NCI-H1694 treated with DMSO at 0.1 percent for 48 hours (cell line): ENCODE results near the gene NCAM1.
"Not testable (repeated sequence)": the region's sequence is repeated elsewhere in the genome, so short reads cannot be mapped to it uniquely, and the experiment has no call there.

ENCODE experiments used
- DNase-seq: peaks from one replicate; lab custom pipeline; 2025; lab: John Stamatoyannopoulos, UW

Gene NCAM1

GRCh38 chr11:112961146-112961668, at the start of gene NCAM1:
TSS of gene NCAM1 (plus strand) at chr11:112961420.
- peak; percentile 61 for DNase-seq

GRCh38 chr11:112922606-112923005, 38.6 kb upstream of the NCAM1 start:
- no peak for DNase-seq

- DNase-seq, result not testable (repeated sequence)
Observed at GRCh38 chr11:112924836-112925235, 36.4 kb upstream of the NCAM1 start.

- DNase-seq, result no peak
Observed at GRCh38 chr11:112925516-112926310, 35.5 kb upstream of the NCAM1 start.

GRCh38 chr11:112928136-112928535, 33.1 kb upstream of the NCAM1 start:
- no peak for DNase-seq

GRCh38 chr11:112929432-112929831, 31.8 kb upstream of the NCAM1 start:
- no peak for DNase-seq

GRCh38 chr11:112931703-112932102, 29.5 kb upstream of the NCAM1 start:
- DNase-seq, result no peak

GRCh38 chr11:112932593-112932992, 28.6 kb upstream of the NCAM1 start:
- DNase-seq, result no peak

- DNase-seq, result no peak
Observed at GRCh38 chr11:112933970-112934369, 27.2 kb upstream of the NCAM1 start.

- no peak for DNase-seq
Observed at GRCh38 chr11:112941104-112941503, 20.1 kb upstream of the NCAM1 start.

- DNase-seq, result no peak
Observed at GRCh38 chr11:112942966-112943643, 18.1 kb upstream of the NCAM1 start.

GRCh38 chr11:112946866-112947265, 14.4 kb upstream of the NCAM1 start:
- DNase-seq, result no peak

GRCh38 chr11:112949781-112950575, 11.2 kb upstream of the NCAM1 start:
- DNase-seq, result no peak

GRCh38 chr11:112958670-112959069, 2.5 kb upstream of the NCAM1 start:
- no peak for DNase-seq

- no peak for DNase-seq
Observed at GRCh38 chr11:112961751-112962578, 745 bp downstream of the NCAM1 start.

GRCh38 chr11:112962579-112963367, 1.6 kb downstream of the NCAM1 start:
- peak; percentile 23 for DNase-seq

GRCh38 chr11:112963368-112963955, 2.2 kb downstream of the NCAM1 start:
- no peak for DNase-seq

- DNase-seq, result no peak
Observed at GRCh38 chr11:112965656-112966055, 4.4 kb downstream of the NCAM1 start.

GRCh38 chr11:112966561-112966960, 5.3 kb downstream of the NCAM1 start:
- peak; percentile 15 for DNase-seq

GRCh38 chr11:112967082-112967481, 5.9 kb downstream of the NCAM1 start:
- no peak for DNase-seq
